ENCODE measurements around the gene GUCD1. TPM values are rescaled to one million over a fixed set of nuclear protein-coding genes. Genes with fewer than 3 reads are reported as not detected.

GUCD1 gene
- total RNA-seq, 4 donors from 2014 or later, result 56.7 to 498 (median 277) TPM

- 0 to 4% methylated on average over 1 to 12 of the region's 12 CpGs for WGBS, 2 donors (ENCODE audit: low coverage in 1 of 2)
- in situ Hi-C loops (cut with MboI; ENCODE audit: low pct_ligation_motif_present in 1 of 4, low pct_unique_long_range_greater_than_20kb in 1 of 4, low sequenced_read_pairs in 3 of 4) (loop anchor here in 2 of 4 donors (10.0 kb wide), 3 partner anchors 101 to 201 kb away; partner anchors contain the start of gene ADORA2A (in 1 of the 2)), intact Hi-C loops (cut with DNase I; ENCODE audit: low total_unique reads) (loop anchor here (10.0 kb wide), 2 partner anchors 191 to 229 kb away; no protein-coding TSS in a partner anchor)
- H3K36me3 ChIP-seq, result no peaks in the 10 kb centered on the region
- no peaks in the 10 kb centered on the region for H3K9me3 ChIP-seq
- peaks cover 0 to 11% (median 2%) of the 10 kb centered on the region in 4 donors for H3K4me1 ChIP-seq
- TF ChIP-seq POLR2AphosphoS5 (IDR thresholded peaks at IDR 0.05) (peak in 2 of 3 donors; percentile 45 to 47), CTCF (IDR thresholded peaks at IDR 0.05) (peak; percentile 83 to 89 (median 87)), POLR2A (IDR thresholded peaks at IDR 0.05) (no peak), EP300 (IDR thresholded peaks at IDR 0.05; ENCODE audit: low read depth) (no peak)
- no peaks in the 10 kb centered on the region for H3K27me3 ChIP-seq
- DNase-seq, result peak; percentile 82
- no peak overlapping the region for H3K4me3 ChIP-seq
- no peak overlapping the region for H3K27ac ChIP-seq
Observed at GRCh38 chr22:24525416-24526037, 29.4 kb downstream of the GUCD1 start.

GRCh38 chr22:24523873-24524272 lies 31.1 kb downstream of the GUCD1 start:
- Histone ChIP-seq H3K9me3 (no peaks in the 10 kb centered on the region), H3K4me1 (peaks cover 0 to 11% (median 2%) of the 10 kb centered on the region in 4 donors), H3K27ac (no peak overlapping the region), H3K4me3 (no peak overlapping the region), H3K27me3 (no peaks in the 10 kb centered on the region), H3K36me3 (no peaks in the 10 kb centered on the region)
- 72 to 83% methylated on average over 1 to 2 of the region's 2 CpGs for WGBS, 2 donors (ENCODE audit: low coverage in 1 of 2)
- TF ChIP-seq CTCF (IDR thresholded peaks at IDR 0.05), result no peak
- DNase-seq, result no peak
- in situ Hi-C loops (cut with MboI; ENCODE audit: low pct_ligation_motif_present in 1 of 4, low pct_unique_long_range_greater_than_20kb in 1 of 4, low sequenced_read_pairs in 3 of 4), result loop anchor here in 3 of 4 donors (5.0 to 10.0 kb wide), 4 partner anchors 99 to 199 kb away; partner anchors contain the start of gene ADORA2A (in 1 of the 3)
- intact Hi-C loops (cut with DNase I; ENCODE audit: low total_unique reads), result loop anchor here (10.0 kb wide), 2 partner anchors 189 to 231 kb away; no protein-coding TSS in a partner anchor

- 30% methylated on average over 8 of the region's 8 CpGs; no CpG with 5 or more reads in 1 of the 2 donors for WGBS, 2 donors (ENCODE audit: low coverage in 1 of 2)
- in situ Hi-C loops (cut with MboI; ENCODE audit: low pct_ligation_motif_present in 1 of 4, low pct_unique_long_range_greater_than_20kb in 1 of 4, low sequenced_read_pairs in 3 of 4), result loop anchor here in 3 of 4 donors (5.0 to 10.0 kb wide), 4 partner anchors 97 to 197 kb away; partner anchors contain the start of gene ADORA2A (in 1 of the 3)
Observed at GRCh38 chr22:24521791-24522245, 33.1 kb downstream of the GUCD1 start.

More at GRCh38 chr22:24521791-24522245, 33.1 kb downstream of the GUCD1 start:
- Histone ChIP-seq H3K9me3 (no peaks in the 10 kb centered on the region), H3K36me3 (no peaks in the 10 kb centered on the region), H3K27ac (no peak overlapping the region), H3K4me1 (peaks cover 0 to 11% (median 5%) of the 10 kb centered on the region in 4 donors), H3K27me3 (no peaks in the 10 kb centered on the region), H3K4me3 (no peak overlapping the region)
- intact Hi-C loops (cut with DNase I; ENCODE audit: low total_unique reads), result loop anchor here (10.0 kb wide), 2 partner anchors 187 to 233 kb away; no protein-coding TSS in a partner anchor
- TF ChIP-seq CTCF (IDR thresholded peaks at IDR 0.05), result peak; percentile 26 to 63 (median 48)
- no peak for TF ChIP-seq POLR2A (IDR thresholded peaks at IDR 0.05)
- peak; percentile 68 for DNase-seq
